Neural progenitor cell (in vitro differentiated cells): ENCODE measurements around the gene RAI1. TPM values are rescaled to one million over a fixed set of nuclear protein-coding genes. Genes with fewer than 3 reads are reported as not detected.

ENCODE experiments used
- DNase-seq: peaks from one replicate; pipeline ENCODE4 v3.0.0-alpha.2; 2016; ENCODE audit warnings: low spot score
- H2AFZ ChIP-seq: fragments of 200-600 bp; sonication (generic); replicated peaks from 2 replicates; pipeline ENCODE4 v1.6.1; 2016; ENCODE audit warnings: antibody characterized with exemption
- H3F3A ChIP-seq: fragments of 200-600 bp; sonication (generic); 2 replicates; pipeline ENCODE4 v1.6.1; 2016; ENCODE audit warnings: antibody characterized with exemption, low read depth
- H3K27ac ChIP-seq: fragments of 200-600 bp; sonication (generic); 2 replicates; pipeline ENCODE4 v1.5.1; 2016; ENCODE audit warnings: mild to moderate bottlenecking
- H3K27me3 ChIP-seq: fragments of 200-600 bp; sonication (generic); 2 replicates; pipeline ENCODE4 v1.6.1; 2016; ENCODE audit warnings: mild to moderate bottlenecking, moderate library complexity
- H3K36me3 ChIP-seq: fragments of 200-600 bp; sonication (generic); 2 replicates; pipeline ENCODE4 v1.5.1; 2016
- H3K4me1 ChIP-seq: fragments of 200-600 bp; sonication (generic); 2 replicates; pipeline ENCODE4 v1.6.1; 2016; ENCODE audit warnings: mixed run types
- H3K4me2 ChIP-seq: fragments of 200-600 bp; sonication (generic); 2 replicates; pipeline ENCODE4 v1.6.1; 2016
- H3K4me3 ChIP-seq: fragments of 200-600 bp; sonication (generic); 2 replicates; pipeline ENCODE4 v1.5.1; 2016
- H3K79me2 ChIP-seq: fragments of 200-600 bp; sonication (generic); 2 replicates; pipeline ENCODE4 v1.6.1; 2016; ENCODE audit warnings: low read depth
- H3K9ac ChIP-seq: fragments of 200-600 bp; sonication (generic); 2 replicates; pipeline ENCODE4 v1.6.1; 2016
- H3K9me3 ChIP-seq: fragments of 200-600 bp; sonication (generic); 2 replicates; pipeline ENCODE4 v1.5.1; 2016; ENCODE audit warnings: low read depth
- H4K20me1 ChIP-seq: fragments of 200-600 bp; sonication (generic); 2 replicates; pipeline ENCODE4 v1.6.1; 2016; ENCODE audit warnings: low read depth
- H3K27ac Mint-ChIP-seq: 3 replicates; pipeline ENCODE4 v1.8.0; 2021; ENCODE audit warnings: mixed read lengths
- H3K27me3 Mint-ChIP-seq: 2 replicates; pipeline ENCODE4 v1.8.0; 2022; ENCODE audit warnings: low read depth, mild to moderate bottlenecking, inconsistent platforms, moderate library complexity, mixed read lengths; ENCODE audit not compliant: insufficient read depth
- H3K36me3 Mint-ChIP-seq: 3 replicates; pipeline ENCODE4 v1.8.0; 2021; ENCODE audit warnings: mixed read lengths
- H3K4me1 Mint-ChIP-seq: 3 replicates; pipeline ENCODE4 v1.8.0; 2021; ENCODE audit warnings: mixed read lengths
- H3K4me3 Mint-ChIP-seq: 3 replicates; pipeline ENCODE4 v1.8.0; 2021; ENCODE audit warnings: mild to moderate bottlenecking, moderate library complexity, mixed read lengths
- H3K9me3 Mint-ChIP-seq: 3 replicates; pipeline ENCODE4 v1.8.0; 2020; ENCODE audit warnings: mixed read lengths
- EZH2 ChIP-seq: fragments of 200-600 bp; sonication (generic); IDR thresholded peaks from 2 replicates; pipeline ENCODE4 v1.6.1; 2017; ENCODE audit warnings: antibody characterized with exemption, mild to moderate bottlenecking, moderate library complexity
- EZH2phosphoT487 ChIP-seq: fragments of 200-600 bp; sonication (generic); IDR thresholded peaks from 2 replicates; pipeline ENCODE4 v1.6.1; 2017; ENCODE audit warnings: antibody characterized with exemption
- total RNA-seq: library from RNA; depleted of rRNA; stranded (reverse); fragments of >200 nt; gene quantifications from 2 replicates; pipeline ENCODE4 v1.2.3, GENCODE V29; 2015; ENCODE audit warnings: low replicate concordance
- TF ChIP-seq, protein P1 (sequence below): fragments of 200-600 bp; sonication (generic); IDR thresholded peaks from 2 replicates; pipeline ENCODE4 v1.5.1; 2017; ENCODE audit warnings: antibody characterized with exemption, mild to moderate bottlenecking

RAI1 gene
- total RNA-seq, 1 donor from 2014 or later, result 27.4 TPM

- Mint-ChIP-seq H3K27me3 (peaks cover 5% of the 10 kb centered on the region), H3K27ac (peak within 1 kb of the TSS; percentile 97), H3K4me3 (peak within 1 kb of the TSS; percentile 93), H3K4me1 (peaks cover 69% of the 10 kb centered on the region), H3K9me3 (no peaks in the 10 kb centered on the region), H3K36me3 (peaks cover 5% of the 10 kb centered on the region)
- Histone ChIP-seq H3F3A (peaks cover 48% of the 10 kb centered on the region), H3K4me2 (peak within 1 kb of the TSS; percentile 76), H3K9me3 (no peaks in the 10 kb centered on the region), H3K4me3 (peak within 1 kb of the TSS; percentile 82), H3K27me3 (no peaks in the 10 kb centered on the region), H3K27ac (peak within 1 kb of the TSS; percentile 93), H3K79me2 (peaks cover 40% of the 10 kb centered on the region), H4K20me1 (peaks cover 40% of the 10 kb centered on the region), H3K9ac (peak within 1 kb of the TSS; percentile 91), H3K36me3 (no peaks in the 10 kb centered on the region), H3K4me1 (peaks cover 42% of the 10 kb centered on the region), H2AFZ (no peak within 1 kb of the TSS)
- DNase-seq, result peak; percentile 94
- TF ChIP-seq EZH2phosphoT487 (no peak), EZH2 (peak; percentile 12)
Measured at GRCh38 chr17:17836818-17837379, 155.6 kb downstream of the RAI1 start, which contains the start of gene SREBF1. Gene SREBF1 (minus strand): TSS chr17:17836986. CDS start chr17:17836817, 169 bp downstream.

GRCh38 chr17:17837380-17837821, 156.1 kb downstream of the RAI1 start:
- H3K9ac ChIP-seq, result no peak overlapping the region

GRCh38 chr17:17837966-17838962, 157.0 kb downstream of the RAI1 start:
- Mint-ChIP-seq H3K36me3 (peaks cover 2% of the 10 kb centered on the region), H3K9me3 (no peaks in the 10 kb centered on the region), H3K4me3 (peak overlapping the region; percentile 93), H3K27me3 (peaks cover 5% of the 10 kb centered on the region), H3K4me1 (peaks cover 63% of the 10 kb centered on the region), H3K27ac (peak overlapping the region; percentile 37)
- peaks cover 48% of the 10 kb centered on the region for H3F3A ChIP-seq
- peak overlapping the region; percentile 76 for H3K4me2 ChIP-seq
- DNase-seq, result peak; percentile 41
- H3K27me3 ChIP-seq, result no peaks in the 10 kb centered on the region
- H3K9ac ChIP-seq, result no peak overlapping the region
- H4K20me1 ChIP-seq, result peaks cover 28% of the 10 kb centered on the region
- peaks cover 42% of the 10 kb centered on the region for H3K4me1 ChIP-seq
- no peak overlapping the region for H2AFZ ChIP-seq
- H3K79me2 ChIP-seq, result peaks cover 28% of the 10 kb centered on the region
- TF ChIP-seq EZH2, result no peak
- no peak for TF ChIP-seq EZH2phosphoT487
- TF ChIP-seq, protein P1, sequence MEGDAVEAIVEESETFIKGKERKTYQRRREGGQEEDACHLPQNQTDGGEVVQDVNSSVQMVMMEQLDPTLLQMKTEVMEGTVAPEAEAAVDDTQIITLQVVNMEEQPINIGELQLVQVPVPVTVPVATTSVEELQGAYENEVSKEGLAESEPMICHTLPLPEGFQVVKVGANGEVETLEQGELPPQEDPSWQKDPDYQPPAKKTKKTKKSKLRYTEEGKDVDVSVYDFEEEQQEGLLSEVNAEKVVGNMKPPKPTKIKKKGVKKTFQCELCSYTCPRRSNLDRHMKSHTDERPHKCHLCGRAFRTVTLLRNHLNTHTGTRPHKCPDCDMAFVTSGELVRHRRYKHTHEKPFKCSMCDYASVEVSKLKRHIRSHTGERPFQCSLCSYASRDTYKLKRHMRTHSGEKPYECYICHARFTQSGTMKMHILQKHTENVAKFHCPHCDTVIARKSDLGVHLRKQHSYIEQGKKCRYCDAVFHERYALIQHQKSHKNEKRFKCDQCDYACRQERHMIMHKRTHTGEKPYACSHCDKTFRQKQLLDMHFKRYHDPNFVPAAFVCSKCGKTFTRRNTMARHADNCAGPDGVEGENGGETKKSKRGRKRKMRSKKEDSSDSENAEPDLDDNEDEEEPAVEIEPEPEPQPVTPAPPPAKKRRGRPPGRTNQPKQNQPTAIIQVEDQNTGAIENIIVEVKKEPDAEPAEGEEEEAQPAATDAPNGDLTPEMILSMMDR, result no peak
- H3K9me3 ChIP-seq, result no peaks in the 10 kb centered on the region
- H3K4me3 ChIP-seq, result no peak overlapping the region
- H3K27ac ChIP-seq, result peak overlapping the region; percentile 93
- no peaks in the 10 kb centered on the region for H3K36me3 ChIP-seq

More at GRCh38 chr17:17837380-17837821, 156.1 kb downstream of the RAI1 start:
- Histone ChIP-seq H3K9me3 (no peaks in the 10 kb centered on the region), H3K27me3 (no peaks in the 10 kb centered on the region), H3K79me2 (peaks cover 35% of the 10 kb centered on the region), H3K36me3 (no peaks in the 10 kb centered on the region), H3K4me3 (peak overlapping the region; percentile 82), H4K20me1 (peaks cover 35% of the 10 kb centered on the region), H3K27ac (peak overlapping the region; percentile 93), H2AFZ (no peak overlapping the region), H3K4me2 (peak overlapping the region; percentile 76), H3K4me1 (peaks cover 42% of the 10 kb centered on the region), H3F3A (peaks cover 48% of the 10 kb centered on the region)
- peaks cover 5% of the 10 kb centered on the region for H3K27me3 Mint-ChIP-seq
- peak overlapping the region; percentile 97 for H3K27ac Mint-ChIP-seq
- H3K9me3 Mint-ChIP-seq, result no peaks in the 10 kb centered on the region
- peaks cover 2% of the 10 kb centered on the region for H3K36me3 Mint-ChIP-seq
- H3K4me3 Mint-ChIP-seq, result peak overlapping the region; percentile 93
- TF ChIP-seq, protein P1, result no peak
- TF ChIP-seq EZH2, result peak; percentile 5
- H3K4me1 Mint-ChIP-seq, result peaks cover 64% of the 10 kb centered on the region
- DNase-seq, result peak; percentile 50
